HG03571 (cell line): ENCODE results near the gene REELD1.
A peak's percentile ranks its signal among the peaks of the same experiment; 100 is the strongest.

Experiments
- ATAC-seq: cut with Tn5 transposase; IDR thresholded peaks from one replicate; pipeline ENCODE4 v1.9.1; 2021; ENCODE audit not compliant: unreplicated experiment

REELD1 gene

DNA sequence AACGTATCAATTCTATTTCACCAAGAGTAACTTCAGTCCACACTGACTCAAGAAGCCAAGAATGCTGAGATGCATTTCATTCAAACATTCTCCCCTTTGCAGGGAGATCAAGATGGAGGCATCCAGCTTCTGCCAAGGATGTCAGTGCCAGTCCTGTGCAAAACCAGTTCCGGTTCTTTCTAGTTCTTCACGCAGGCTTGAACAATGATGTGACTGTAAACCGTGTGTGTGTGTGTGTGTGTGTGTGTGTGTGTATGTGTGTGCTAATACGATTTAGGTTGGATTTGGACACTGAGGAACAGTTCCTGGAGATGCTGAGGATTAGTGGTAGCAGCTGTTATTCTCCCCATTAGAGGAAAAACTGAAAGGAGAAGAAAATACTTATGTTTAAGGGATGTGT, at the start of gene REELD1:
REELD1 (plus strand) TSS at position 301 of the 400 bp plus-strand sequence. CDS start 2,415 bp downstream, outside the sequence.
- ATAC-seq = no peak

DNA sequence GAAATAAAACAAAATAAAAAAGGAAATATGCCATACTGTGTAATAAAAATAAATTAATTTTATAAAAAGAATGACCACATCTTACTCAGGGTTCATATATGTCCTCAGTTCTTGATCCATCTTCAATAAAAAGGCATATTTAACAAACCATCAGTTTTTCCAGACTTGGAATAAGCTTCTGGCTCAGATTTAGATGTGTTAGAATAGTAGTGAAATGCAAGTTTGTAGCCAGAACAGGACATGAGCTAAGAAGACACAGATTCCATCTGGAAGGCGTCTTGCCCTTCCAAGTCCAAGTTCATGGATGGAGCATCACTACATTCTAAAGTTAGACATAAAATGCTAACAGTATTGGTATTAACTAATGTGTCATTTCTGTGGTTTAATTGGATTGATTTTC, 49.1 kb upstream of the REELD1 start:
- ATAC-seq = no peak

DNA sequence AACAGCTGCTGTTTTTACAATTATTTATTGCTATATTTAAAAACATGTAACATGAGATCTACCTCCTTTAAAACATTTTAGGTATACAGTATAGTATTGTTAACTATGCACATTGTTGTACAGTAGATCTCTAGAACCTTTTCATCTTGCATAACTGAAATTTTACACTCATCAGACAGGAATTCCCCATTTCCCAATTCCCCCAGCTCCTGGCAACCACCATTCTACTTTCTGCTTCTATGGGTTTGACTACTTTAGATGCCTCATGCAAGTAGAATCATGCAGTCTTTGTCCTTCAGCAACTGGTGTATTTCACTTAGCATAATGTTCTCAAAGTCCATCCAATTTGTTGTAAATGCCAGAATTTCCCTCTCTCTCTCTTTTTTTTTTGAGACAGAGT, 48.5 kb upstream of the REELD1 start:
- ATAC-seq = no peak

DNA sequence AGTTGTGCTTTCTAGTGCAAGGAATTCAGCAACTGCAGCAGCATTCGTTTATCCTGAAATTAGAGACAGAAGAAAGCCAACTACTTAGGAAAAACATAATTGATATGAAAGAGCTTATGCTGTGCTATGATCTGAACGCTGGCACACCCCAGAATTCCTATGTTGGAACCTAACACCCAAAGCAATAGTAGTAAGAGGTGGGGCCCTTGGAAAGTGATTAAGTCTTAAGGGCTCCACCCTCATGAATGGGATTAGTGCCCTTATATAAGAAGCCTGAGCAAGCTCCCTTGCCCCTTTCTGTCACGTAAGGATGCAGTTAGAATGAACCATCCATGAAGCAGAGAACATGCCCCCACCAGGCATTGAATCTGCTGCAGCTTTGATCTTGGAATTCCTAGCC, 44.2 kb upstream of the REELD1 start:
- ATAC-seq = no peak

DNA sequence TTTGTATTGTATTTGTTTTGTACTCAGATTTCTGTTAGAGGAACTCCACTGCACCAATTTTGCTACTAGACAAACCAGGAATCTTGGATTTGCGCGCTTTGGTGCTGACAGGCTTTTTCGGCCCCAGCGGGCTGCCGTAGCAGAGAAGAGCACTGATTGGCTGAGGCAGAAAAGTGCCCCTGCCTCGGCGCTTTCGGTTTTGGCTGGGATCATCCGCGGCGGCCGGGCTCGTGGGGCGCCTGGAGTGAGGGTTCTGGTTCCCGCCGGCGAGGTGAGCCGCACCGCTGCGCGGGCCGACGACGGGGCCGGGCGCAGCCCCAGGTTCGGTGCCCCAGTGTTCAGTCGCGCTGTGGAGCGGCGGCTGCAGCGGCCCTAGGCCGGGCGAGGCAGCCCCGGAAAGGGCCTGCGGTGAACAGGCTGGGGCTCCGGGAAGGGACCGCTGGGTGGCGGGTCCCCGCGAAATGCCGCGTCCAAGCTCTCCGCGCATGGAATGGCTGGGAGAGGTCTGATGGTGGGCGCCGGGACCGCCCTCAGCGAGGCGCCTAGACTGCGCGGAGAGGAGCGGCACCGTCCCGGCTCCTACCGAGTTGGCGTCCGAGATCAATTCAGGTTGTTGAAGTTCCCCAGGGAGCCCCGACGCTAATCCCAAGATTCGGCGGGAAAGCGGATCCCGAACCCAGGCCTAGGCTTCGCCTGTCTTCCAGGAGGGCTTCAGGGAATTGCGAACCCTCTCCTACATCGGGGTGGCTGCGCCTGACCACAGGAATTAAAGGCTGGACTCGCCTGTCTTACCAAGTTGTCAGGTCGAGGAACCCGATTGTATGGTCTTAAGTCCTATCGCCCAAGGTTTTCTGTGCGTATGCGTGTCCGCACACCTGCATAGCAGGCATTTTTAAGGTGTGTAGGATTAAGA, 38.5 kb upstream of the REELD1 start, which contains the start of gene LSM6:
LSM6 (plus strand) TSS at position 178 of the 913 bp plus-strand sequence. CDS start 7,204 bp downstream, outside the sequence.
- ATAC-seq = peak; percentile 91

DNA sequence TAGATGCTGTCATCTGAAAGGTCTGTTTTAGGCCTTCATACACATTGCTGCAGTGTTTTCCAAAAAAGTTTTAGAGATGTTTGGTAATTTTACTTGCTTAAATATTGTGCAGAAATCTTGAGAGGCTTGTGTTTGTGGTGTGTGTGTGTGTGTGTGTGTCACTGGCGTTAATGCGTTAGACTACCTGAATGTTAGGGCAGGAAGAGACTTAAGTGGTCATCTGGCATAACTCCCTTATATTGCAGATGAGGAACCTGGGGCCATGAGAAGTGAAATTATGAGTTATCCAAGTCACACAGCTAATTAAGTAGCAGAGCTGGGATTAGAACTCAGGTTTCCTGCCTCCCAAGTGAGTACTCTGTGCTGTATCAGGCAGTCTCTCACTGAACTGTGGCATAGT, 37.4 kb upstream of the REELD1 start:
- no peak for ATAC-seq

DNA sequence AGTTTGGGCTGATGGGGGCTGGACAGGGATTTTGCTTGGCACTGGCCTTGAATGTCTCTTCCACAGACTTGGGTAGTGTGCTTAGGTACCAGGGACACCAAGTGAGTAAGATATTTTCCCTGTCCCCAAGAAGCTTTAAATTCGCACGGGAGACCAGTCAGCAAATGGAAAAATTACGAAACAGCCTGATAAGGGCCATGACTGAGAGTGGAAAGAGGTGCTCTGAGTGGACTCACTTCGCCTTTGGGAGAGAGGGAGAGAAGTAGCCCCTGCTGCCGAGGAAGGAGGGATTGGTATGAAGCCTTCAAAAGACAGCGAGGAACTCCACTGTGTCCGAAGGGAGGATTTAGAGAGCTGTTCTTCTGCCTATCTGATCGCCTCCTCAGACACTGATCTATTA, 36.2 kb upstream of the REELD1 start:
- no peak for ATAC-seq

DNA sequence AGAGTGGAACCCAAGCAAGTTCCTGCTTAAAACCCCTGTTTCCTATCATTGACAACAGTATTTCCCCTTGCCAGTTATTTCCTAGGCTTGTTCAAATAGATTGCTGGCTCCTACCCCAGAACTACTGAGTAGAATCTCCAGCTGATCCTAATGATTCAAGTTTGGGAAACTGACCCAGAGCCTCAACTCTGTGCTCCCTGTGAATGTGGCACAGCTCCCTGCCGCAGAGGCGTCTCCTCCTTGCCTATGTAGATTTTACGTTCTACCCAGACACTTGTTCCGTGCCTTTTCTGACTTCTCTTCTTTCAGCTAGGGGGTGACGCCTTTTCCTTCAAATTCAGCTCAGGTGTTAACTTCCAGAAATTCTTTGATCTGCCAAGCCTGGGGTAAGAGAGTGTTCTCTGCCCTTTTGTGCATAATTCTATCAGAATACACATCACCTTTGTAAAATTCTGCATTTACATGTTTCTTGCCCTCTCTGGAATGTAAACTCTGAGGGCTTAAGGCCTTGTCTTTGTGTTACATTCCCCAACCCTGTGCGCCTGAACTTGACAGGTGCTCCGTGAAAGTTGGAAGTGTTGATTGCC, 34.5 kb upstream of the REELD1 start:
- ATAC-seq = no peak

DNA sequence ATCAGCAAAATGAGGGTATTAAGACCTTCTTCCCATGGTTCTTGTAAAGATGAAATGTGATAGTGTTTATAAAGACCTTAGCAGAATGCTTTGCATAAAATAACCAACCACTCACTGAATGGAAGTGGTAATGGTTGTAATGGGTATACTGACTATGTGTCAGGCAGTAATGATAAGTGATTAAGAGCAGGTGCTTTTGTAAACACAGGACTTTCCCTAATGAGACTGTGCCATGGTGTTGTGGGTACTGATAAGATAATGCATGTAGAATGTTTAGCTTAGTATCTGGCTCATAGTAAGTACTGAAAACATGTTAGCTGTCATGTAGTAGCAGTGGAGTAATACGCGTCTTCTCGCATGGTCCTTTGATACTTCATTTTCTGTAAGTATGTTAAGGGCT, 31.9 kb upstream of the REELD1 start:
- no peak for ATAC-seq

DNA sequence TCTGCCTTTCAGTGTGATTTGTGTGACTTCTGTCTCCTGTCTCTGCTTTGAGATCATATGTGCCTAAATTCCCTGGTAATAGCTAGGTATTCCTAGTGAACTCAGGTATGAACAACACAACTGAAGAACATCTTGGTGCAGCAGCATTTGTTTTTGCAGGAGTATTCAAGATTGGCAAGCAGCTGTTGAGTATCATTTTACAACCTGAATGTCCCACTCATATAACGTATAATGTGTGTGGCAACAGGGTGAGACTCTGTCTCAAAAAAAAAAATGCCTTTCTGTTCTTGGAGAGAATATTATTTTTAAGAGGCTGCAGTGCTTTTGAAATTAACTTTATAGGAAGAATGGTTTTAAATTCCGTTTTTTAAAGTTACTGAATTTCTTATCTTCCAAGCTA, 31.1 kb upstream of the REELD1 start:
- ATAC-seq = no peak

DNA sequence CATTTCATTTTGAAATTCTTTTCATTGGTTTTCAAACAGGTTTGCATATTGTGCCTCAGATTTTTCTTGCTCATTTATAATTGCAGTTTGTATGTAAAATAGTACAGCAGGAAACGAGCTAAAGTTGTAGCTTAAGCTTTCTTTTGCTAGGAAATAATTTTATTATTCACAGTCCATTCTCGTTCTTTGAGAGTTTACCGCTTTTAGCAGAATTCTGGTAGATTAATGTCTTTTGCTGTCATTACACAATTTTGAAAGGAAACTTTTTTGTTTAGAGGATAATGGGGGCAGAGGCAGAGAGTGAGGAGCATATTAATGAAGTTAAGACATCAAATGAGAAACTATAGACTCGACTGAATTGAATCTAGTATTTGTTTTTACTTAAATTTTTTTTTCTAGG, 28.3 kb upstream of the REELD1 start:
- ATAC-seq = no peak

DNA sequence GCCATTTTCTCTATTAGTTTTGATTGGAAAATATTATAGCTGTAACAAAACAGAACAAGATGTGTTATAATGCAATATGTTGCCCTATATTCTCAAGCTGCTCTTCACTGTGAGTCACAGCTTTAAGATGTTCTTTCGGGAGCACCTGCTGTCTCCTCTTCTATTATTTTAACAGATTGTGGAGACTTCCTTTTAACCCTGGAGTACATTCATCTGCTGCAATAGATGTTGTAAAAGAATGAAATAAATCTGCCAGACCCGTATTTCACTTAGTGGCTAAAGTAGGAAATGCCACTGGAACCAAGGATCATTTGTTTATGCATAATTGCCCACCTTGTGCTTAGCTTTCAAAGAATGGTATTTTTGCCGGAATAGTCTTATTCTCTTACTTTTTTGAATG, 27.7 kb upstream of the REELD1 start:
- no peak for ATAC-seq

DNA sequence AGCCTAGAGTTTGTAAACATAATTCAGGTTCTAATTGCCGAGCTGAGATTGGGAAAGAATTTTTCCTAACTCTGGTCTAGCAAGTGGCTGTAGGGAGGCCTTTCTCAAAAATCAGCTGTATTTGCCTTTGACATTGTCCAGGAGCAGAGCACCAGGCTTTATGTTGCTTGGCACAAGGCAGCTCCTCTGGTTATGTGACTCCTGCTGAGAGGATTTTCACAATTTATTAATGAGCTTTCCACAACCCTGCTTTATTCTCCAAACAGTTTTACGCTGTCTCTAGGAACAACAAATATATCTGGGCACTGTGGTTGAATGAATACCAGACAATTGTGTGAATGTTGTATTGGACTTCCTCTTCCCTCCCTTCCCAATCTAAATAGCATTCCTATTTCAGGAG, 23.9 kb upstream of the REELD1 start:
- ATAC-seq = no peak

DNA sequence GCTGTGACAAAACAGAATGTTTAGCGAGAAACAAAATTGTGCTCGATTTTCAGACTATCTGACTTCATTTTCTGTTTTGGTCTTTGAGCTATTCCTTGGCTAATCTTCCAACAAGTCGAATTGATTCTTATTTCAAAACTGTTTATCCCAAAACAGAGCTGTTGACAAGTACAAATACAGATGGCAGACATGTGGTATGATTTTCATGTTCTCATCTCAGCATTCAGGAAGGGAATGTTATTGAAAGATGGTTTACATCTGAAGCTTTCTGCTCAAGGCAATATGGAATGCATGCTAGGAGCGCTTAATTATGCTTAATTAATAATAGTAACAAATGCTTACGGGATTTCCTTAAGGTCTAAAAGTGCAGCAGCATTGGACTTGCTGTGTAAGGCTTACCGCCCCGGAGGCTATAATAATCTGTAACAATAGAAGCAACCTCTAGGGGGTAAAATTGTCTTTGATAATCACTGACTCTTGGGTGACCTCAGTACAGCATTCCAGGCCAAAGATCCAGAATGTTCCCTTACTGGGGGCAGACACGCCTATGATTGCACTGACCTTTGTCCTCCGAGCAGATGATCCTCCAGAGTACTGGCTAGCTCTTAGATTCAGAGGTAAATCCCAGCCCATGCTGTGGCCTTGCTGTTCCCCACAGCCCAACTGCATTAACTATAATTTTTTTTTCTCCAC, 22.4 kb upstream of the REELD1 start:
- no peak for ATAC-seq

DNA sequence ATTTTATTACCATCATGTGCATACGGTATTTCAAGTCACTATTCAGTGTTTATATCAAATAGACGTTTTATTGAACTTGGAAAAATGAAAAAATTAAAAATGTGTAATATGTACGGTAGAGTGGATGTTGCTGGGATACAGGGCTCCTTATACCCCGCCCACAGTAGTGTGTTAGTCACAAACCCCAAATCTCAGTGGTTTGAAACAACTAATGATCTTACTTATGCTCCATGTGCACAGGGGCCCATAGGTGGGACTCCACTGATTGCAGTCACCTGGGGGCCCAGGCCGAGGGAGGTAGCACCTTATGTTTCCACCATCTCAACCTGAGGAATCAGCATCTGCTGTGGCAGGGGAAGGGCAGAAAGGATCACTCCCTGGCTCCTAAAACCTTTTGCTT, 20.7 kb upstream of the REELD1 start:
- ATAC-seq = no peak

DNA sequence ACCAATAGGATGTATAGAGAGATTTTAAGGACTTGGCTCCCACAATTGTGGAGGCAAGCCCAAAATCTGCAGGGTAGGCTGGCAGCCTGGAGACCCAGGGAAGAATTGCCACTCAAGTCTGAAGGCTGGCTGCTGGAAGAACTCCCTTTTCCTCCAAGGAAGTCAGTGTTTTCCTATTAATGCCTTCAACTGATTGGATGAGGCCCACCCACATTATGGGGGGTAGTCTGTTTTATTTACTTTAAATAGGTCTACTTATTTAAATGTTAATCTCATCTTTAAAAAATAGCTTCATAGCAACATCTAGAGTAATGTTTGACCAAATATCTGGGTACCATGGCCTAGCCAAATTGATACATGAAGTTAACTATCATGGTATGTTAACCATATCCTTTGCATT, 20.1 kb upstream of the REELD1 start:
- ATAC-seq = no peak

DNA sequence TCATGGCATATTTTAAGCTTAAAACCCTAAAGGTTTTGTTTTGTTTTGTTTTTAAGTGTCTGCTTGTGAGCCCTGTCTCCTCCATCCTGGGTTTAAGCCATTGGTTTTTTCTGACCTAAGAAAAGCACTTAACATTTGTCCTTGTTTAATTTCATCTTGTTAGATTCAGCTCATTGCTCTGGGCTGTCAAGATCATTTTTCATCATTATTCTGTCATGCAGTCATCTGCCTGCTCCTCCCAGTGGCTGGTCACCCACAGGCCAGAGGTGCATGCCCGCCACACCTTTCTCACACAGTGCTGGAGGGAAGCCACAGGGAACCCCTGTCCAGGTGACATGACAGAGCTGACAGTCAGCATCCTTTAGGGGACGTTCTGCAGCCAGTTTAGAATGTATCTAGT, 11.7 kb upstream of the REELD1 start:
- ATAC-seq = no peak

DNA sequence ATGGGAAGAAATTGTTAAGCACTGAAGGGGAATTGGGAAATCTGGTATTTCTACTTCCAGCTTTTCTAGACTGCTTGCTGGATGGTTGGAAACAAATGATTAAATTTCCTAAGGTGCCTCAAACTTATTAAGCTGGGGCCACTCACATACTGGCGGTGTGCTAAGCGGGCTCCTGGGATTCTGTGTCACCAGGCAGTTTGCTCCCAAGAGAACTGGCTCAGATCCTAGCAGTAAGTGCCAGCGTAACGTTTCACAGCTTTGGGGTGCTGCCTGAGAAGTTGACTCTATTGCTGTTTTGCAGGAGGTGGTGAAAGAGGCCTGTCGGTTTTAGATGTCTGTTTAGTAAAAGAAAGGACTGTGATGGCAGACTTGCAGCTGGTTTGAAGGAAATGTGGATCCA, 6.9 kb upstream of the REELD1 start:
- no peak for ATAC-seq

DNA sequence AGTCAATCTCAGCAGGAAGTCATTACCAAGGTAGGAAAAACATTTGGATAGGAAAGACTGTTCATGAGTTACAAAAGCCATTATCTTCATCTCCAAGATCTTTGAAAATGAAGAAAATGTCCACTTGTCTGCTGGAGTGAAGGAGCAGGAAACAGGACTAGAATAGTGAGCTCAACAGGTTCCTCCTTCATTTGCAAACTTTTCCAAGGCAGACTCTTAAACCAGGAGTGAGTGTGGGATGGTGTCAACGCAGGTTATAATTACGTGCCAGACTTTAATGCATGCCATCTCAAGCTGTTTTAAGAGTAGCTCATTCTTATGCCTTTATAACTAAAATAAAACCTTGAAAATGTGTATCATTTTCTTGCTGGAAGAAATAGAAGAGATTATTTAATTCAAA, 3.4 kb upstream of the REELD1 start:
- no peak for ATAC-seq

DNA sequence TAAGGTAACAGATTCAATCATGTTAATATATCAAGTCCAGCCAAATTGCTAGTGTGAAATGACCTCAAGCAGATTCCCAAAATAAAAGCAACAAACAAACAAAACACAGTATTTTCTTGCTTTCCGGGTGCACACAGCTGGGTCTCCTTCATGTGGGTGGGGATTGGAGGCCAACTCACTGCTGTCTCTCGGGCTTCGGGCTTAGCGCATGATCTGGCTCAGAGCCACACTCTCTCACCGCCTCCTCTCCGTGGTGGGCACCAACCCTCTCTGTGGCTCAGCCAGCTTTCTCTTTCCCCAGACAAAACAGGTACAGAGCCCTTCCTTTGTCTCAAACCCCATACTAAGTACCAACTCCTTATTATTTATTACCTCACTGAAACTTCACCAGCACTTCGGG, 2.9 kb upstream of the REELD1 start:
- ATAC-seq = no peak

DNA sequence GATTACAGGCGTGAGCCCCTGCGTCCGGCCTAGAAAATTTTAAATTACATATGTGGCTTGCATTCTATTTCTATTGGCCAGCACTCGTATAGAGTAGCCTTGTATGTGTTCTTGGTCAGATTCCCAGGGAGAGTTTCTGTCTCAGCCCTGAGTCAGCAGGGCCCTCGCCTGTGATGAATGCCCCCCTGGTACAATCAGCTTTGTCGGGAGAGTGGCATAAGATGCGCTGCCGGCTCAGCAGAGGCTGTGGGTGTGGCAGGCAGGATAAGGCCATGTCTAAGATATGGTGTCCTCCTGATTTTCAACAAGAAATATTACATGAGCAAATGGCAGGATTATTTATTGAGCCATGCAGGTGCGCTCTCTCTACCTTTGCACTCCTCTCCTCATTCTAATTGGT, 1.6 kb upstream of the REELD1 start:
- no peak for ATAC-seq

DNA sequence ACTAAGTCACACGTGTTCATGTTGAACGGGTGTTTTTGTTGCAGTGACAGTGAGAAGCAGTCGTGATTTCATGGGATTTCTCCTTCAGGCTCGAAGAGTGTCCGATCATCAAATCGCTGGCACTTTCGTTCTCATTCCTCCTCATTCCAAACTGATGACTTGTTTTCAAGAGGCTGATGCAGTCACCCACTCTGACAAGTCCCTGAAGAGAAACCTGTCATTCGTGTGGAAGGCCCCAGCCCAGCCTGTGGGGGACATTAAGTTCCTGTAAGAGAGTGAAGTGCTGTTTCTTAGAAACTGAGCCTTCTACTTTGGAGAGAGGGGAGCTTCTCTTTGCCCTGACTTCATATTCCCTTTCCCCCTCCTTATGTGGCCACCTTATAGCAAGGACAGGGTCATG, 8.0 kb downstream of the REELD1 start:
- no peak for ATAC-seq
